Rectal smooth muscle tissue (tissue), 1 donor: ENCODE results near the gene ADM.

Experiments used
- H3K27ac ChIP-seq: one replicate; pipeline ENCODE4 v1.7.0; 2013; ENCODE audit warnings: low read depth, low read length, inconsistent platforms
- H3K27me3 ChIP-seq: one replicate; pipeline ENCODE4 v1.7.0; 2013; ENCODE audit warnings: low read length; ENCODE audit not compliant: control insufficient read depth, insufficient read depth
- H3K36me3 ChIP-seq: one replicate; pipeline ENCODE4 v1.7.0; 2013; ENCODE audit warnings: low read length; ENCODE audit not compliant: control insufficient read depth, insufficient read depth
- H3K4me1 ChIP-seq: one replicate; pipeline ENCODE4 v1.7.0; 2013; ENCODE audit warnings: low read length; ENCODE audit not compliant: control insufficient read depth, insufficient read depth
- H3K4me3 ChIP-seq: one replicate; pipeline ENCODE4 v1.7.0; 2013; ENCODE audit warnings: low read length
- H3K9ac ChIP-seq: one replicate; pipeline ENCODE4 v1.7.0; 2013; ENCODE audit warnings: low read length

Gene ADM

GRCh38 chr11:10319702-10320558 is 15.1 kb downstream of the ADM start:
- peaks cover 15% of the 10 kb centered on the region for H3K4me1 ChIP-seq
- no peaks in the 10 kb centered on the region for H3K36me3 ChIP-seq
- H3K9ac ChIP-seq = no peak overlapping the region
- H3K27me3 ChIP-seq = no peaks in the 10 kb centered on the region
- H3K4me3 ChIP-seq = no peak overlapping the region
- H3K27ac ChIP-seq = peak overlapping the region; percentile 11

- Histone ChIP-seq H3K27me3 (no peaks in the 10 kb centered on the region), H3K4me1 (peaks cover 25% of the 10 kb centered on the region), H3K9ac (no peak overlapping the region), H3K4me3 (no peak overlapping the region), H3K27ac (peak overlapping the region; percentile 44), H3K36me3 (no peaks in the 10 kb centered on the region)
Measured at GRCh38 chr11:10320736-10321465, 16.0 kb downstream of the ADM start.

DNA sequence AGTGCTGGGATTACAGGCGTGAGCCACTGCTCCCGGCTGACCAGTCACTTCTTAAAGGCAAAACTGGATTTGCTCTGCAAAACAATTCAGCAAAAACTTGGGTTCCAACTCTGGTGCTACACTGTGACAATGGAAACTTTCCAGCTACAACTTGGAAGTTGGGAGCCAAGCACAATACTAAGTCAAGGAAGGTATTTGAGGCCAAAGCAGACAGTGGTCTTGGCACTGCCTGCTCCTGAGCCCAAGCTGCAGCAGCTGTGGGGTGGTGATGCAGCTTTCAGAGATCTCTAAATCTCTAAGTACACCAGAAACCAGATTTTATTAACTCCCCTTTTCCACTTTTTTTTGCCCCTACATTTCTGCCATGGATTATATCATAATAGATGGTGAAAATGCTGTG is 17.5 kb downstream of the ADM start:
- Histone ChIP-seq H3K4me1 (peaks cover 25% of the 10 kb centered on the region), H3K27ac (peak overlapping the region; percentile 56), H3K4me3 (no peak overlapping the region), H3K9ac (no peak overlapping the region), H3K27me3 (no peaks in the 10 kb centered on the region), H3K36me3 (no peaks in the 10 kb centered on the region)

GRCh38 chr11:10322830-10323792 is 18.2 kb downstream of the ADM start:
- Histone ChIP-seq H3K27me3 (no peaks in the 10 kb centered on the region), H3K27ac (peak overlapping the region; percentile 56), H3K36me3 (no peaks in the 10 kb centered on the region), H3K9ac (no peak overlapping the region), H3K4me3 (no peak overlapping the region), H3K4me1 (peaks cover 25% of the 10 kb centered on the region)

DNA sequence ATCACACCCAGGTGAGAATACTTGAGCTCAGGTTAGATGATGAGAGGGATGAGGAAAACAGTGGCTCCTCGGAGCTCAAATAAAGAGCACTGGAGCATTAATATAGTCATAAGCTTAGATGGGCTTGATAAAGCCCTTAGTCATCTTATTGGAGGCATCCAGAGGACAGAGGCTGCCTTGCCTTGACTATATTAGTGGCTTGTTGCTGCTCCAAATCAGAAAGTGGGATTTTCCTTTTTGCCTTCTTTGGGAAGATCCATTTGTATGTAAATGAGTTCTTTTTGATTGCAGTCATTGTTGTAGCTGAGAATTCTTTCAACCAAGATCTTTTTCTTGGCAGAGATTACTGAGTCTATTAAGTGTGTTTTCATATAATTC is 18.9 kb downstream of the ADM start:
- no peak overlapping the region for H3K4me3 ChIP-seq
- H3K9ac ChIP-seq = no peak overlapping the region
- H3K27ac ChIP-seq = no peak overlapping the region
- no peaks in the 10 kb centered on the region for H3K27me3 ChIP-seq
- H3K4me1 ChIP-seq = peaks cover 27% of the 10 kb centered on the region
- H3K36me3 ChIP-seq = no peaks in the 10 kb centered on the region

DNA sequence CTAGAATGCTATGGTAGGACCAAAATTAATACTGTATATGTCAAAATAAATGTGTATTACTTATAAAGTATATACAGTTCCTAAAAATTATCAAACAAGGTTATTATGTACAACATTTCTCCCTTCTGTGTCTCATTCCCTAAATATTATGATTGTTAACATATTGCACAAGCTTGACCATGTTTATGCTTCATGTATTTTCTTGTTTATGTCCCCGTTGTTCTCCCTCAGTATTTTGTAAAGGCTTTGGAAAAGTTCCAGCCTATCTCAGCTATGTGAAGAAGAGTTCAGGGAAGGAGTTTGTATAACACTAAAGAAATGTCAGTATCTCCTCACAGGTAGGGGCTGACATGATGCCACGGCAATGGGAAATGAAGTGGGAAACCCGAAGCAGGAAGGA is 19.6 kb downstream of the ADM start:
- H3K4me1 ChIP-seq = peaks cover 27% of the 10 kb centered on the region
- no peak overlapping the region for H3K4me3 ChIP-seq
- H3K27me3 ChIP-seq = no peaks in the 10 kb centered on the region
- no peaks in the 10 kb centered on the region for H3K36me3 ChIP-seq
- H3K27ac ChIP-seq = peak overlapping the region; percentile 62
- no peak overlapping the region for H3K9ac ChIP-seq

GRCh38 chr11:10325277-10326011 is 20.6 kb downstream of the ADM start:
- peaks cover 27% of the 10 kb centered on the region for H3K4me1 ChIP-seq
- no peaks in the 10 kb centered on the region for H3K36me3 ChIP-seq
- H3K27me3 ChIP-seq = no peaks in the 10 kb centered on the region
- H3K9ac ChIP-seq = no peak overlapping the region
- no peak overlapping the region for H3K4me3 ChIP-seq
- peak overlapping the region; percentile 62 for H3K27ac ChIP-seq

GRCh38 chr11:10326012-10326964 is 21.4 kb downstream of the ADM start:
- no peak overlapping the region for H3K4me3 ChIP-seq
- H3K4me1 ChIP-seq = peaks cover 22% of the 10 kb centered on the region
- H3K27me3 ChIP-seq = no peaks in the 10 kb centered on the region
- H3K36me3 ChIP-seq = no peaks in the 10 kb centered on the region
- H3K9ac ChIP-seq = no peak overlapping the region
- H3K27ac ChIP-seq = peak overlapping the region; percentile 62

DNA sequence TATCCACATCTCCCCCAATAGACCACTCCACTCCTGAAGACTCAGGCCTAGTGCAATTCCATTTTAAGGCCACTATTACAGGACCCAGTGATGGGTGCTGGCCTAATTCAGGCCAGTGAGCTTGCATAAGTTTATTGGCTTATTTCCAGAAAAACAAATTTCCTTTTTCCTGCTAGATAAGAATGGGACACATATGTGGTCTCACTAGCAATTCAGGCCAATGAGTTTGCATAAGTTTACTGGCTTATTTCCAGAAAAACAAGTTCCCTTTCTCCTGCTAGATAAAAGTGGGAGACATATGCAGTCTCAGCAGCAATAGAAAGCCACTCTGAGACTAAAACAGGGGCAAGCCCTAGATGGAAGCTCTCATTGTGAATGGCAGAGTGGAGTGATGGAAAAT is 22.4 kb downstream of the ADM start:
- no peaks in the 10 kb centered on the region for H3K36me3 ChIP-seq
- H3K27ac ChIP-seq = peak overlapping the region; percentile 16
- no peak overlapping the region for H3K4me3 ChIP-seq
- H3K4me1 ChIP-seq = peaks cover 21% of the 10 kb centered on the region
- H3K9ac ChIP-seq = no peak overlapping the region
- no peaks in the 10 kb centered on the region for H3K27me3 ChIP-seq

- H3K4me1 ChIP-seq = peaks cover 12% of the 10 kb centered on the region
- no peaks in the 10 kb centered on the region for H3K36me3 ChIP-seq
- H3K27me3 ChIP-seq = no peaks in the 10 kb centered on the region
- no peak overlapping the region for H3K27ac ChIP-seq
- H3K4me3 ChIP-seq = no peak overlapping the region
- H3K9ac ChIP-seq = no peak overlapping the region
Measured at GRCh38 chr11:10328314-10329098, 23.6 kb downstream of the ADM start.
